HepG2 (cell line): Measurements from ENCODE around the gene SMARCE1. TPM values are rescaled to one million over a fixed set of nuclear protein-coding genes. Genes with fewer than 3 reads are reported as not detected.

Source experiments
- ATF4 ChIP-seq, 2 experiments: fragments of 450-650 bp in 1 of 2; sonication (generic) in 1 of 2; formaldehyde crosslinking; IDR thresholded peaks; 2 replicates each; pipeline versions ENCODE4 v1.5.0 to v1.8.0; 2020 to 2022; ENCODE audit warnings: mild to moderate bottlenecking in 1 of 2, missing genetic modification reagents in 1 of 2
- DMTF1 ChIP-seq: sonication (generic); formaldehyde crosslinking; IDR thresholded peaks from 2 replicates; pipeline ENCODE4 v1.4.0; 2020; ENCODE audit warnings: mild to moderate bottlenecking, missing genetic modification reagents
- FOXK2 ChIP-seq: fragments of 450-650 bp; IDR thresholded peaks from 2 replicates; pipeline ENCODE4 v1.6.1; 2016
- HNRNPL ChIP-seq: fragments of 200-400 bp; formaldehyde crosslinking; IDR thresholded peaks from 2 replicates; pipeline ENCODE4 v1.6.1; 2017; ENCODE audit warnings: mild to moderate bottlenecking, low read depth, low read length
- IKZF5 ChIP-seq: IDR thresholded peaks from 2 replicates; pipeline ENCODE4 v1.6.1; 2018; ENCODE audit warnings: missing genetic modification reagents, mild to moderate bottlenecking, missing compliant biosample characterization
- MEIS1 ChIP-seq: sonication (generic); formaldehyde crosslinking; IDR thresholded peaks from 2 replicates; pipeline ENCODE4 v1.9.0; 2021; ENCODE audit warnings: mild to moderate bottlenecking, missing genetic modification reagents, moderate library complexity, borderline replicate concordance
- MXD3 ChIP-seq: IDR thresholded peaks from 2 replicates; pipeline ENCODE4 v1.6.1; 2016; ENCODE audit warnings: mild to moderate bottlenecking, missing biosample characterization, missing genetic modification reagents
- RAD51 ChIP-seq: fragments of 450-650 bp; IDR thresholded peaks from 2 replicates; pipeline ENCODE4 v1.6.1; 2016; ENCODE audit warnings: borderline replicate concordance
- REL ChIP-seq: sonication (generic); formaldehyde crosslinking; conservative IDR thresholded peaks from 2 replicates; pipeline ENCODE4 v1.8.0; 2022; ENCODE audit warnings: mild to moderate bottlenecking, missing genetic modification reagents, moderate library complexity
- ZFAT ChIP-seq: sonication (generic); formaldehyde crosslinking; conservative IDR thresholded peaks from 2 replicates; pipeline ENCODE4 v1.8.1; 2023; ENCODE audit warnings: missing genetic modification reagents, inconsistent platforms
- ZMYM3 ChIP-seq: sonication (generic); formaldehyde crosslinking; IDR thresholded peaks from 2 replicates; pipeline ENCODE4 v1.5.1; 2020; ENCODE audit warnings: mild to moderate bottlenecking, missing genetic modification reagents
- ZNF333 ChIP-seq: sonication (generic); formaldehyde crosslinking; IDR thresholded peaks from 2 replicates; pipeline ENCODE4 v1.4.0; 2020; ENCODE audit warnings: mild to moderate bottlenecking, missing genetic modification reagents, borderline replicate concordance
- ZNF33B ChIP-seq: sonication (generic); formaldehyde crosslinking; IDR thresholded peaks from 2 replicates; pipeline ENCODE4 v1.5.1; 2020; ENCODE audit warnings: mild to moderate bottlenecking, missing genetic modification reagents
- ZNF580 ChIP-seq: IDR thresholded peaks from 2 replicates; pipeline ENCODE4 v1.6.1; 2016; ENCODE audit warnings: low read depth, borderline replicate concordance
- ZNF720 ChIP-seq: sonication (generic); formaldehyde crosslinking; IDR thresholded peaks from 2 replicates; pipeline ENCODE4 v1.4.0; 2020; ENCODE audit warnings: missing genetic modification reagents
- ZNF781 ChIP-seq: sonication (generic); formaldehyde crosslinking; IDR thresholded peaks from 2 replicates; pipeline ENCODE4 v1.5.1; 2020; ENCODE audit warnings: borderline replicate concordance, mild to moderate bottlenecking, missing genetic modification reagents; ENCODE audit errors: not compliant biosample characterization
- ZNF83 ChIP-seq: sonication (generic); formaldehyde crosslinking; IDR thresholded peaks from 2 replicates; pipeline ENCODE4 v1.4.0; 2020; ENCODE audit warnings: missing genetic modification reagents, mild to moderate bottlenecking, borderline replicate concordance
- polyA plus RNA-seq, 8 experiments: library from polyadenylated mRNA; depleted of rRNA in 3 of 8; stranded (reverse) in 7 of 8; unstranded in 1 of 8; fragments of >200 nt; fragmentation: Illumina TruSeq in 4 of 8; extraction: Trizol in 4 of 8; gene quantifications; 2 replicates each; pipeline versions ENCODE4 v1.2.1 to v1.2.3, GENCODE V29; 2011 to 2016; ENCODE audit warnings: low read depth in 4 of 8, missing spikeins in 1 of 8, mixed read lengths in 1 of 8; ENCODE audit not compliant: insufficient read depth in 1 of 8
- total RNA-seq, 5 experiments: library from RNA; depleted of rRNA; stranded (reverse); fragments of >200 nt; fragmentation: Illumina TruSeq; extraction: Trizol; gene quantifications; 2 replicates each; pipeline ENCODE4 v1.2.3, GENCODE V29; 2016; ENCODE audit warnings: low read depth in 1 of 5
- TF ChIP-seq, protein P1 (sequence below): sonication (generic); formaldehyde crosslinking; IDR thresholded peaks from 2 replicates; pipeline ENCODE4 v1.5.0; 2020; ENCODE audit warnings: mild to moderate bottlenecking, missing genetic modification reagents
- TF ChIP-seq, protein P2 (sequence below): sonication (generic); formaldehyde crosslinking; IDR thresholded peaks from 2 replicates; pipeline ENCODE4 v1.5.0; 2020; ENCODE audit warnings: mild to moderate bottlenecking, missing genetic modification reagents, moderate library complexity

SMARCE1 gene
- total and polyA plus RNA-seq, 2 of the 13 experiments (the other 11 are each of a cell fraction or from before 2014, with no cell fraction given), result 43.5 to 127 TPM

- TF ChIP-seq IKZF5 (CRISPR knock-in tag), result no peak
- TF ChIP-seq MXD3 (CRISPR knock-in tag), result no peak
- no peak for TF ChIP-seq HNRNPL
- TF ChIP-seq ZNF33B, result no peak
- no peak; the same call in 1 of the 2 replicates for TF ChIP-seq REL
- TF ChIP-seq RAD51, result no peak
- TF ChIP-seq FOXK2, result no peak
- TF ChIP-seq MEIS1 (CRISPR knock-in tag), result no peak
- TF ChIP-seq, protein P1, sequence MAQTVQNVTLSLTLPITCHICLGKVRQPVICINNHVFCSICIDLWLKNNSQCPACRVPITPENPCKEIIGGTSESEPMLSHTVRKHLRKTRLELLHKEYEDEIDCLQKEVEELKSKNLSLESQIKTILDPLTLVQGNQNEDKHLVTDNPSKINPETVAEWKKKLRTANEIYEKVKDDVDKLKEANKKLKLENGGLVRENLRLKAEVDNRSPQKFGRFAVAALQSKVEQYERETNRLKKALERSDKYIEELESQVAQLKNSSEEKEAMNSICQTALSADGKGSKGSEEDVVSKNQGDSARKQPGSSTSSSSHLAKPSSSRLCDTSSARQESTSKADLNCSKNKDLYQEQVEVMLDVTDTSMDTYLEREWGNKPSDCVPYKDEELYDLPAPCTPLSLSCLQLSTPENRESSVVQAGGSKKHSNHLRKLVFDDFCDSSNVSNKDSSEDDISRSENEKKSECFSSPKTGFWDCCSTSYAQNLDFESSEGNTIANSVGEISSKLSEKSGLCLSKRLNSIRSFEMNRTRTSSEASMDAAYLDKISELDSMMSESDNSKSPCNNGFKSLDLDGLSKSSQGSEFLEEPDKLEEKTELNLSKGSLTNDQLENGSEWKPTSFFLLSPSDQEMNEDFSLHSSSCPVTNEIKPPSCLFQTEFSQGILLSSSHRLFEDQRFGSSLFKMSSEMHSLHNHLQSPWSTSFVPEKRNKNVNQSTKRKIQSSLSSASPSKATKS (CRISPR knock-in tag), result 0 out of 2 replicates have a peak, but pooled peaks have one; percentile 76
- TF ChIP-seq, protein P2, sequence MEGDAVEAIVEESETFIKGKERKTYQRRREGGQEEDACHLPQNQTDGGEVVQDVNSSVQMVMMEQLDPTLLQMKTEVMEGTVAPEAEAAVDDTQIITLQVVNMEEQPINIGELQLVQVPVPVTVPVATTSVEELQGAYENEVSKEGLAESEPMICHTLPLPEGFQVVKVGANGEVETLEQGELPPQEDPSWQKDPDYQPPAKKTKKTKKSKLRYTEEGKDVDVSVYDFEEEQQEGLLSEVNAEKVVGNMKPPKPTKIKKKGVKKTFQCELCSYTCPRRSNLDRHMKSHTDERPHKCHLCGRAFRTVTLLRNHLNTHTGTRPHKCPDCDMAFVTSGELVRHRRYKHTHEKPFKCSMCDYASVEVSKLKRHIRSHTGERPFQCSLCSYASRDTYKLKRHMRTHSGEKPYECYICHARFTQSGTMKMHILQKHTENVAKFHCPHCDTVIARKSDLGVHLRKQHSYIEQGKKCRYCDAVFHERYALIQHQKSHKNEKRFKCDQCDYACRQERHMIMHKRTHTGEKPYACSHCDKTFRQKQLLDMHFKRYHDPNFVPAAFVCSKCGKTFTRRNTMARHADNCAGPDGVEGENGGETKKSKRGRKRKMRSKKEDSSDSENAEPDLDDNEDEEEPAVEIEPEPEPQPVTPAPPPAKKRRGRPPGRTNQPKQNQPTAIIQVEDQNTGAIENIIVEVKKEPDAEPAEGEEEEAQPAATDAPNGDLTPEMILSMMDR, result no peak
- peak; percentile 4; the same call in 1 of the 2 replicates for TF ChIP-seq ZNF580
- TF ChIP-seq ATF4 (CRISPR knock-in tag; IDR thresholded peaks at IDR 0.05), result 0 out of 4 replicates have a peak, but pooled peaks of 1 of the 2 experiments have one; percentile 12
- no peak for TF ChIP-seq ZFAT (CRISPR knock-in tag)
- TF ChIP-seq DMTF1 (CRISPR knock-in tag), result no peak
- no peak for TF ChIP-seq ZNF83
- TF ChIP-seq ZNF720 (CRISPR knock-in tag), result no peak
- TF ChIP-seq ZNF781, result no peak
- TF ChIP-seq ZMYM3 (CRISPR knock-in tag), result peak; percentile 10; the same call in 1 of the 2 replicates
- TF ChIP-seq ZNF333 (CRISPR knock-in tag), result no peak
Observed at GRCh38 chr17:40646791-40647623, 611 bp downstream of the SMARCE1 start (continued).
